ENCODE measurements around the gene NDOR1.

Gene NDOR1

GRCh38 chr9:137221506-137222111 lies 16.1 kb downstream of the NDOR1 start:
- DNase-seq: peak; percentile 42

- DNase-seq: no peak
Measured at GRCh38 chr9:137222190-137223077, 16.9 kb downstream of the NDOR1 start, which contains the start of gene RNF208. RNF208 (minus strand) TSS chr9:137222240; CDS start chr9:137221212, 1,028 bp downstream.

DNA sequence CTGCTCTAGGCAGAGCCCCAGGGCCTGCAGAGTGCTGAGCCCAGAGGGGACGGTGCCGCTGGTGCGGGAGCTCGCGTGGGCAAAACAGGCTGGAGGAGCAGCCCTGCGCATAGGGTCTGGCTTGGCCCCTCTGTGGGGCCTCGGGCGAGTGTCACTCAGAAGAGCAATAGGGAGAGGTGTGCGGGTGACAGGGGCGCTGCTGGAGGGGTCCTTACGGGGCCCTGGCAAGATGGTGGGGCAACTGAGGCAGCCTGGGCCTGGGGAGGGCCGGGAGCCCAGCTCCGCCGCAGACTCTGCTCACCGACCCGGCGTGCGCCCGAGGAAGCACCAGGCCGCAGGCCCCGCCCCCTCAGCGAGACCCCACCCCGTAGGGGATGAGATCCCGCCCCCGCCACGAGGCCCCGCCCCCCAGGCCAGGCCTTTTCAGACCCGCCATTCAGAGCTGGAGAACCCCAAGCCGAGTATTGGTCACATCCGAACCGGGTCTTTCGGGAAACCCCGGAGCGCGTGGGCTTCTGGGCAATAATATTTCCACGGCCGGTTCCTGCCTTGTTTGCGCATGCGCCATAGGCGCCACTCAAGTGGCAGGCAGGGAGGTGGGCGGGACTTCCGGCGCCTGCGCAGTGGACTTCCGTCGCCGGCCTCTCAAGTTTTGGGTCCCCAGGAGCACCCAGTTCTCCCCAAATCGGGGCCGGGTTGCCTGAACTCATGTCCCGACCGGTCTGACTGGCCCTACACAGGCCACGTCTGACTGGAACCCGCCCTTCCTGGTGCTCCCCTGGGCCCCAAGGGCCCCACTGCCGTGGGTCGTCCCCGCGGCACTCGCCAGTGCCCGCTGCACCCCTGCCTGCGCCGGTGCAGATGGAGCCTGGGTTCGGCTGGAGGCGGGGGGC lies 17.8 kb downstream of the NDOR1 start:
- DNase-seq: peak; percentile 98

DNA sequence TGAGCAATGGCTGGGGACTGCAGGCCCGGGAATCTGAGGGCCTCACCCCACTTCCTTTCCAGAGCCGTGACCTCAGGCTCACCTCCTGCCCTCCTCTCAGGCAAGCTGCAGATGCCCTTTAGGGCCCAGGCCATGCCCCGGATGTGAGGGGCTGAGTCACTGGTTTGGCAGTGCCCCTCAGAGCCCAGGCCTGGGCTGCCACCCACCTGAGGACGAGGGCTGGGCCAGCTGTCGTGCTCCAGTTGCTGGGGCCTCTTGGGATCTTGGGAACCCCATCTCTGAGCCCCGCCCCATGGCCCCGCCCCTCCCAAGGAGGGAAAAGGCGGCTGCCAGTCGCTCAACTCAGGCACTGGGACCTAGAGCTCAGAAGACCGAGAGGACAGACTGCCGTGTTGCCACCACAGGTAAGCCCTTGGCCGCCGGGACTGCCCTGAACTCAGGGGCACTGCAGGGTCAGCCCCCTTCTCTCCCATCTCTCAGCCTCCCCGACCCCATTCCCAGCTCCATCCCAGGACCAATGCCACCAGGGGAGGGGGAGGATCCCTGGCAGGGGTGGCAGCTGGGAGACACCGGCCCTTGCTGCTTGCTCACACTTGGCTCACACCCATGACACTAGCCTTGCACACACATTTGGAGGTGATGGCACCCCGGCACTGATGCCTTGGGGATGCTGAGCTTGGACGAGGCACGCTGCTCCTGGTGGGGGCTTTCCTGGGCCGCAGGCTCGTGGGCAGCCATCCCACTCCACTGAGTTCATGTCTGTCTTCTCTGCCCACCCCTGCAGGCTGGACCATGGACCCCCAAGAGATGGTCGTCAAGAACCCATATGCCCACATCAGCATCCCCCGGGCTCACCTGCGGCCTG lies 19.6 kb downstream of the NDOR1 start, which contains the start of gene CYSRT1:
TSS of gene CYSRT1 (plus strand) at position 345 of the 865 bp plus-strand sequence. CDS start at position 793, 448 bp downstream.
- no peak for DNase-seq

DNA sequence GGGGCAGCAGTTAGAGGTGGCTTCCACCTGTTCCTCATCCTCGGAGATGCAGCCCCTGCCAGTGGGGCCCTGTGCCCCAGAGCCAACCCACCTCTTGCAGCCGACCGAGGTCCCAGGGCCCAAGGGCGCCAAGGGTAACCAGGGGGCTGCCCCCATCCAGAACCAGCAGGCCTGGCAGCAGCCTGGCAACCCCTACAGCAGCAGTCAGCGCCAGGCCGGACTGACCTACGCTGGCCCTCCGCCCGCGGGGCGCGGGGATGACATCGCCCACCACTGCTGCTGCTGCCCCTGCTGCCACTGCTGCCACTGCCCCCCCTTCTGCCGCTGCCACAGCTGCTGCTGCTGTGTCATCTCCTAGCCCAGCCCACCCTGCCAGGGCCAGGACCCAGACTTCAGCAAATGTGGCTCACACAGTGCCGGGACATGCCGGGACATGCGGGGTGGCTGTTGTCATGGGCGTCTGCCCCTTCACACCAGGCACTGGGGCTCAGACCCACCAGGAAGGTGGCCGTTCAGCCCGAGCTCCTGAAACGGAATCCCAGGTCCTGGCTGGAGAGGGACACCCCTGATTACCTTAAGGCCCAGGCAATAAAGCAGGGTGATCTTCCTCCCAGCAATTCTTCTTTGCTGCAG lies 20.3 kb downstream of the NDOR1 start:
- no peak for DNase-seq

DNA sequence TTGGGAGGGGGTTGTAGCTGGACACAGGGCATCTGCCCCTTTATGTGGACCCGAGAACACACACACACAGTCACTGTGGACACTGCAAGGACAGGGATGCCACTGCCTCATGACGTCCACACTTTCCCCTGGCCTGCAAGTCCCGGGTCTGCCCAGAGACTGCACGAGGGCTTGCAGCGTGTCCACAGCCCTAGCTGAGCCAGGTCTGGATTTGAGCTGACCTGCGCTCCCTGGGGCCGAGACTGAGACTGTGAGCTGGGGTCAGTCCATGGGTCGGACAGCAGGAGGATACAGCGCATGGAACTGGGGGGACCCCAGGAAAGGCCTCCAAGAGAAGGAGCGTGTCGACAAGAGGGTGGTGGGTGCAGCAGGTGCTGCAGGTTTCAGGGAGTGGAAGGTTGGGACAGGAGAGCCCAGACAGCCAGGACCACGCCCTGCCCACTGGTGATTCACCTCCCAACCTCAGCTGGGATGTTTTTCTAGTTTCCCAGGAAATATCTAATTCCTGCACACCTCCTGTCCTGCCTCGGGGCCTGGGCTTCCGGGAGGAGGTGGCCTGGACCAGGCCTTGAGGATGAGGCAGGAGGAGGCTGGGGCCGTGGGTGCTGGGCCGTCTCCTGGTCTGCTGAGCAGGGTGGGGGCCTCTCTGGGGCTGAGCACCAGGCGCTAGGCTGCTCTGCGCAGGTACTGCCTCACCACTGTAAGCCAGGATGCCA lies 21.0 kb downstream of the NDOR1 start:
- DNase-seq: no peak

DNA sequence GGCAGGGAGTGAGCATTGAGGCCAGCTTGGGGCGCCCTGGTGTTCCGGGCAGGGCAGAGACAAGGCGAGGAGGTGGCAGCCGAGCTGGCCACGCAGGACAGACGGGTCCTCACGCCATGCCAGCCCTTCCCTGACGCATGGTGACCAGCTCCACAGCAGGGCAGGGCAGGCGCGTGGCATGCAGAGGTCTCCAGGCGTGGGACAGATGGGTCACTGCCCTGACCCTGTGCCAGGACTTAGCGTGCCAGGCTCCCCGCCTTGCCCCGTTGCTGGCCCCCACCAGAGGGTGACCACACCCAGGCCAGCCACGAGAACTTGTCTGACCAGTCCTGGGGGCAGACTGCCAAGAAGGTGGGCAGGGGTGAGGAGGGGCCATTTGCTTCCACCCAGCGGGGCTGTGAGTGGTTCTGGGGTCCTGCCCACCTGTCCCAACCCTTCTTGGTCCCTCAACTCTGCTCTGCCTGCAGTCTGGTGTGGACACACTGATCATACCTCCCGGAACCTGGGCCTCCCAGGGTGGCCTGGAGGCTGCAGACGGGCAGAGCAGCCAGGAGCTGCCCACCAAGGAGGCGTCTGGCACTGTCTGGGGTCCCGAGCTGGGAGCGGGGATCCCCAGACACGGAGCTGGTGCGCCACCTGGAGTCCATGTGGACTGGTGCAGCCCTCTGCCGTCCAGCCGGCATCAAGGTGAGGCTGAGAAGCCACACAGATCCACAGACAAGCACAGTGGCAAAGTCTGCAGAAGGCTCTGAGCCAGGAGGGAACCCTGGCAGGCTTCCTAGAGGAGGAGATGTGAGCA lies 21.8 kb downstream of the NDOR1 start, which contains the start of gene RNF224:
TSS of gene RNF224 (plus strand) at position 449 of the 799 bp plus-strand sequence. CDS start 834 bp downstream, outside the sequence.
- peak; percentile 82 for DNase-seq

DNA sequence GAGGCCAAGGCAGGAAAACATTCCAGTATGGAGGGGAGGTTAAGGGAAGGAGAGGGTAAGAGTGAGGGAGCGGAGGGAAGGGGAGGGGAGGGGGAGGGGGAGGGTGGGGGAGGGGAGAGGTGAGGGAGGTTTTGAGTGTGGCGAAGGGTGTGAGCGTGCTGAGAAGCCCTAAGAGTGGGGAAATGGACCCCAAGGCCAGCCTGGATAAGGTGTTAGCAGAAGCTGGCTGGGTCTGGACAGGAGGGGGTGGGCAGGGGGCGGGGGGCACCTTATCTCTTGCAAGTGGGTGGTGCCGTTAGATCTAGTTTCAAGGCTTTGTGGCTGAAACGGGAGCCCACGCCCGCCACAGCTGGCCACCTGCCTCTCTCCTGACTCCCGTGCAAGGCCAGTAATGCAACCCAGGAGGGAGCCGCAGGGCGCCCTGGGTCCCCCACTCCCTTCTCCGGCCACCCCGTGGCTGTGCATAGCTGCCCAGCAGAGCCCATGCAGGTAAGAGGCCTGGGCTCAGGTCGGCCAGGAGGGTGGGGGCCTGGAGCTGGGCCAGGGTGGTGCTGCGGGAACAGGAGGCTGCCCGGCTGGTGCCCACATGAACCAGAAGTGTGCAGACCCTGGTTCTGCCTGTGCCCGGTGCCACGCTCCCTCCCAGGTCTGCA lies 22.5 kb downstream of the NDOR1 start:
- no peak for DNase-seq

DNA sequence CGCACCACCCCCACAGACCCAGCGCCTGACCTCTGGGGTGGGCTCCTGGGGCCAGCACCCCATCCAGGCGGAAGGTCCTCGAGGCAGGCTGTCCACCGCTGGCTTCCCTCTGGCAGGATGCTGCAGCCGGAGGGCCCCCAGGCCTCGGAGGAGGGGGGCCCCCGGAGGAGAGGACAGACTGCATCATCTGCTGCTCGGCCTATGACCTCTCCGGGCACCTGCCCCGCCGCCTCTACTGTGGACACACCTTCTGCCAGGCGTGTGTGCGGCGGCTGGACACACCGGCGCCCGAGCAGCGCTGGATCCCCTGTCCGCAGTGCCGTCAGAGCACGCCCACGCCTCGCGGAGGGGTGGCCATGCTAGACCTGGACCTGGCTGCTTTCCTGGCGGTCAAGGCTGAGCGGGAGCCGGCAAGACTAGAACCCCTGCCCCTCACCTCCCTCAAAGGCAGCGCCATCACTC lies 23.0 kb downstream of the NDOR1 start:
- DNase-seq: no peak

DNA sequence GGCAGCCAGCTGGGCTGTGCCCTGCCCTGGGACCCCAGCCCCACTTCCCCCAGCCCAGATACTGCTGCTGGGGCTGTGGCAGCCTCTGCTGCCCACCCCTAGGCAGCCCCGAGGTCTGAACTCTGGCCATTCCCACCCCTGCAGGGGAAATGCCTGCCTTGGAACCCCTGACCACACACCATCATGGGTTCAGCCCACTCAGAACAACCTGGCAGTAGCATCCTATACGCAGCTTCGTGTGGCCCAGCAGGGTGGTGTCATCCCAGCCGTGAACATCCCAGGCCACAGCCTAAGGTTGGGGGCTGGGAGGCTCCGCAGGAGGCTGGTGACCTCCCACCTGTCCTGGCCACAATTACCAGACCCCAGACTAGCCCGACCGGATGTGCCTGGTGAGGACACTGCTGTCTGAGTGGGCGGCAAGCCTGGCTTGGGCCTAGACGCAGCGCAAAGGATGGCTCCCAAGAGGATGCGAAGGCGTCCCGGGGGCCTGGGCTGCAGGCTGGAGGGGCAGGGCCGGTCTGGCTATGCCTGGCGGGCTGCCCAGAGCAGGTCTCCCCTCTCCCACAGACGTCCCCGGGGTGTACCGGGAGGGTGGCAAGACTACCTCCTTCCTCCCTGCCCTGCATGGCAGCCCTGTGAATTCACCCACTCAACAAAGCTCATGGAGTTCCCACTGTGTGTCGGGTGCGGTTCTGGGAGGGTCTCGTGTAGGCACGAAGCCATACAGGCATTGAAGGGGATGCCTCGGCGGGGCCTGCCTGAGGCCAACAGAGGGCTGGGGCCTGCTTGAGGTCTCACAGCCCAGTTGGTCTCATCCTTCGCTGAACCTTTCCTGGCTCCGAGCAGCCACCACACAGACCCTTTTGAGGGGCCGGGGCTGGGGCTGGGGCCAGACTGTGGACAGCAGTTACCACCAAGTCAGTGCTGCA lies 23.7 kb downstream of the NDOR1 start:
- DNase-seq: no peak

GRCh38 chr9:137229903-137230704 lies 24.6 kb downstream of the NDOR1 start:
- no peak for DNase-seq

DNA sequence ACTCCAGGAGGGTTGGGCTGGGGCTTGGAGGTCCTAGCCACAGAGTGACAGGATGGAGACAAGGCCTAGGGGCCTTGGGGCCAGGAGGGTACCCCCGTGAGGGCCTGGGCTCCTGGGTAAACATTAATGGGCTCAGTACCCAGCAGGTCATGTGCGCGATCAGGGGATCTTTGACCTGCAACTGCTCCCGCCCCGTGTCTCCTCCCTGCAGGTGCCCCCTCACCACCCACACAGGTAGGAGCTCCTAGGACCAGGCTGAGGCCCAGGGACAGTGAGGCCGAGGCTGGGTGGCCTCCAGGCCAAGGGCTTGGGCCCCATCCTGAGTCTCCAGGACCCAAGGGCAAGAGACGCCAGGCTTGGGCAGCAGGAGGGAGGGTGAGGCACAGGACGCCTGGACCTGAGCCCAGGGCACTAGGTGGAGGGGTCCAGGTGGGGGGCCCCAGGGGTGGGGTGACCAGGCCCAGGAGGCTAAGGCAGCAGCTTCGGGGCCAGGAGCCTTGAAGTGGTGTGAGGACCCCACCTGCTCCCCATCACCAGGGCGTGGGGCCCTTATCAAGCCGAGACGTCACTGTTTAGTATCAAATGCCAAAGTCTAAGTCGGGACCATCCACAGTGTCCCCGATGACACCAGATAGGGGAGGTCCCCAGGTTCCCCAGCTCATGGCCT lies 25.3 kb downstream of the NDOR1 start, which contains the start of gene SLC34A3:
TSS of gene SLC34A3 (plus strand) at position 197 of the 667 bp plus-strand sequence. CDS start 802 bp downstream, outside the sequence.
- no peak for DNase-seq

DNA sequence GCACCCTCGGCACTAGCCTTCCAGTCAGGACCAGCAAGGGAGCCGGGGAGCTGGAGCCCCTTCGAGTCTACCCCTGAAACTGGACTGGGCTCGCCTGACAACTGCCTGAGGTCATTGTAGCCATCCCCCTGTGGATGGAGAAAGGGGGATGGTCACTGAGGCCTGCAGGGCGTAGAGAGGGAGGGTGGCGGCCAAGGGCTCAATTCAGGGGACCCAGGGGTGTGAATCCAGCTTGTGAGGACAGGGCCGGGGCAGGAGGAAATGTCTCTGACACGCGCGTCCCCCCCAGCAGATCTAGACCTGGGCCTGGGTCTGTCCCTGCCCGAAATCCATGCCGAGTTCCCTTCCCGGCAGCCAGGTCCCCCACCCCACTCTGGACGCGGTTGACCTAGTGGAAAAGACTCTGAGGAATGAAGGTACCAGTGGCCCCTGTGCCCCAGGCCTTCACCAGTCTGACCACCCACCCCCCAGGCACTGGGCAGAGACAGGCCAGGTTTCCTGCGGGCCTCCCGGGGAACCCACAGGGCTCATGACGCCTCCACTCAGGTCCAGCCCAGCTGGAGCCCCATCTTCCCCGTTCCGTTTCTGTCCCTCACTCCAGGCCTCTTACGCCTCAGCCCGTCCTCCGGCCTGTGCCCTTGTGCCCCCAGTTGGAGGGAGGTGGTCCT lies 26.0 kb downstream of the NDOR1 start:
- DNase-seq: no peak

DNA sequence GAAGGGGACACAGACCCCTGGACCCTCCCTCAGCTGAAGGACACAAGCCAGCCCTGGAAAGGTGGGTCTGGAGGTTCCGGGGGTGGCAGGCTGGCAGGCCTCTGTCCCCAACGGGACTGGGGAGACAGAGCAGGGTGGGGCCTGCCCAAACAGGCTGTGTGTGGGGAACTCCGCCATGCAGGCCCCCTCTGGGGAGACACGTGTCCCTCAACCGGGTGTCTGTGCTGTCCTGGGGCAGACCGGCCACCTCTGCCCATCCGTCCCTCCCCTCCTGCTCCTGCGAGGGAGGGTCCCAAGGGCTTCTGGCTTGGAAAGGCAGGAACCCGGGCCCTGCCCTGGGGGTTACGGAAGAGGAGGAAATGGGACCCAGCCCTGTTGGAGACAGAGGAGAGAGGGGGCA lies 26.6 kb downstream of the NDOR1 start:
- no peak for DNase-seq

DNA sequence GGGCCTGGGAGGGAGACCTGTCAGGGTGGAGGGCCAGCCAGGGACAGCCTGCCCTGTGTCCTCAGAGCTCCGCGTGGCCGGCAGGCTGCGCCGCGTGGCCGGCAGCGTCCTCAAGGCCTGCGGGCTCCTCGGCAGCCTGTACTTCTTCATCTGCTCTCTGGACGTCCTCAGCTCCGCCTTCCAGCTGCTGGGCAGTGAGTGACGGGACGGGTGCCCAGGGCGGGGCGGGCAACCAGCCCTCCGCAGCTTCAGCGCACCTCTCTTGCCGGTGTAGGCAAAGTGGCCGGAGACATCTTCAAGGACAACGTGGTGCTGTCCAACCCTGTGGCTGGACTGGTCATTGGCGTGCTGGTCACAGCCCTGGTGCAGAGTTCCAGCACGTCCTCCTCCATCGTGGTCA lies 27.0 kb downstream of the NDOR1 start:
- DNase-seq: no peak

All from stimulated activated CD4-positive, alpha-beta T cell treated with anti-CD3 and anti-CD28 coated beads, Interleukin-4, amount 100 ng/mL, for 1 hour (primary cell).